ENCODE measurements around the gene CPT1C. TPM values are rescaled to one million over a fixed set of nuclear protein-coding genes. Genes with fewer than 3 reads are reported as not detected.

The CPT1C gene
- total RNA-seq, 3 donors from 2014 or later (not counting 1 experiment from before 2014, with no cell fraction given): 0.34 to 0.78 (median 0.73) TPM

DNA sequence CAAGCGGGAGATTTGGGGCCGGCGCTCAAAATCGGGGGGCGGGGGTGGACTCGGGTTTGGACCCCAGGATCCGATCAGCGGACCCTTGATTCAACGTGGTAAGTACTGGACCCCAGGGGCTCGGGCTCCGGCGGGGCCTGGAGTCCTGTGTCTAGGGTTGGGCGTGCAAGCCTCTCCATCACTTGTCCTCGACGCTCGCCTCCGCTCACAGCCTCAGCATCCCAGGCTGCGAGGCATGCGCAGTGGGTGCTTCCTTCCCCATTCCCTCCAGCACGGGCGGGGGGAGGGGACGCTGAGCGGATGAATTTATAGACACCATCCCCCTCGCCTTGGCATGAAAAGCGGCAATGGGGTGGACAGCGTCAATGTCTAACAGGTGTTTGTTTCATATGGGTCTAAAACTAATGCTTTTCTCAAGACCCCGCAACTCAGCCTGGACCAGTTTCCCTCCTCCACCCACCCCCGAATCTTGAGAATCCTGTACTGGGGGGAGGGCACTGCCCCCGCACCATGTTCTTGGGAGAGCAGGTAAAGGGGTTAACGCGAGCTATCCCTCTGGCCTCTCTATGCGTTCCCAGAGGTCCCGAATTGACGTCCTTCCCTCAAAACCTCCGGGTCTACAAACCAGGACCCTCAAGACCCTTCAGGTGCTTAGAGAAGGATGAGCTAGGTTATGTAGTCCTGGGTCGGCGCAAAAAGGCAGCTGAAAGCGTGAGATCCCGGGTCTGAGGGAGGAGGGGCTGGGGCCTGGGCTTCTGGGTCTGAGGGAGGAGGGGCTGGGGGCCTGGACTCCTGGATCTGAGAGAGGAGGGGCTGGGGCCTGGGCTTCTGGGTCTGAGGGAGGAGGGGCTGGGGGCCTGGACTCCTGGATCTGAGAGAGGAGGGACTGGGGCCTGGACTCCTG is 579 bp downstream of the CPT1C start:
- H3K9me3 ChIP-seq (ENCODE audit: control insufficient read depth, insufficient read depth, low read length): no peaks in the 10 kb centered on the region
- Mint-ChIP-seq H3K36me3 (no peaks in the 10 kb centered on the region), H3K9me3 (no peaks in the 10 kb centered on the region), H3K4me3 (peak overlapping the region; percentile 95), H3K27ac (peak overlapping the region; percentile 51 to 79), H3K4me1 (peaks cover 15 to 33% of the 10 kb centered on the region in 2 donors), H3K27me3 (ENCODE audit: low read depth in 2 of 2) (peaks cover 17 to 27% of the 10 kb centered on the region in 2 donors)
- H3K36me3 ChIP-seq (ENCODE audit: control insufficient read depth, insufficient read depth, low read length): peaks cover 3% of the 10 kb centered on the region
- ATAC-seq: peak in 2 of 3 donors; percentile 29 to 46
- intact Hi-C loops (cut with micrococcal nuclease): no loop called here
- WGBS (ENCODE audit: insufficient coverage): 22% methylated on average over 37 of the region's 39 CpGs
- peaks cover 26% of the 10 kb centered on the region for H3K27me3 ChIP-seq (ENCODE audit: control insufficient read depth, insufficient read depth, low read length)
- peak overlapping the region; percentile 27 for H3K4me3 ChIP-seq (ENCODE audit: low read length)
- H3K27ac ChIP-seq (ENCODE audit: low read length): no peak overlapping the region
- TF ChIP-seq CTCF (IDR thresholded peaks at IDR 0.05): no peak
- DNase-seq: peak in 1 of 2 donors; percentile 61
- H3K4me1 ChIP-seq (ENCODE audit: control insufficient read depth, insufficient read depth, low read length): peaks cover 27% of the 10 kb centered on the region

DNA sequence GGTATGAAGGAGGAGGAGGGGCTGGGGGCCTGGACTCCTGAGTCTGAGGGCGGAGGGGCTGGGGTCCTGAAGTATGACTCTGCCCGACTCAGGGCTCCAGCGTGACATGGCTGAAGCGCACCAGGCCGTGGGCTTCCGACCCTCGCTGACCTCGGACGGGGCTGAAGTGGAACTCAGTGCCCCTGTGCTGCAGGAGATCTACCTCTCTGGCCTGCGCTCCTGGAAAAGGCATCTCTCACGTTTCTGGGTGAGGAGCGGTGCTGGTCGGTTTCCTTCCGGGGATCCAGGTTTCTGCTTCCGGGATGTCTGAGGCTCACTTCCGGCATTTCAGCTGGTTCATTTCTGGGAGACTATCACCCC is 1.2 kb downstream of the CPT1C start:
- peaks cover 27% of the 10 kb centered on the region for H3K4me1 ChIP-seq (ENCODE audit: control insufficient read depth, insufficient read depth, low read length)
- WGBS (ENCODE audit: insufficient coverage): 92% methylated on average over 16 of the region's 16 CpGs
- no peak overlapping the region for H3K27ac ChIP-seq (ENCODE audit: low read length)
- no peaks in the 10 kb centered on the region for H3K36me3 Mint-ChIP-seq
- H3K36me3 ChIP-seq (ENCODE audit: control insufficient read depth, insufficient read depth, low read length): peaks cover 3% of the 10 kb centered on the region
- H3K9me3 Mint-ChIP-seq: no peaks in the 10 kb centered on the region
- intact Hi-C loops (cut with micrococcal nuclease): no loop called here
- no peak for TF ChIP-seq CTCF (IDR thresholded peaks at IDR 0.05)
- peaks cover 17 to 27% of the 10 kb centered on the region in 2 donors for H3K27me3 Mint-ChIP-seq (ENCODE audit: low read depth in 2 of 2)
- peaks cover 15 to 30% of the 10 kb centered on the region in 2 donors for H3K4me1 Mint-ChIP-seq
- no peak overlapping the region for H3K4me3 Mint-ChIP-seq
- H3K4me3 ChIP-seq (ENCODE audit: low read length): no peak overlapping the region
- no peaks in the 10 kb centered on the region for H3K9me3 ChIP-seq (ENCODE audit: control insufficient read depth, insufficient read depth, low read length)
- no peak overlapping the region for H3K27ac Mint-ChIP-seq
- no peak for DNase-seq
- peaks cover 26% of the 10 kb centered on the region for H3K27me3 ChIP-seq (ENCODE audit: control insufficient read depth, insufficient read depth, low read length)
- no peak for ATAC-seq

DNA sequence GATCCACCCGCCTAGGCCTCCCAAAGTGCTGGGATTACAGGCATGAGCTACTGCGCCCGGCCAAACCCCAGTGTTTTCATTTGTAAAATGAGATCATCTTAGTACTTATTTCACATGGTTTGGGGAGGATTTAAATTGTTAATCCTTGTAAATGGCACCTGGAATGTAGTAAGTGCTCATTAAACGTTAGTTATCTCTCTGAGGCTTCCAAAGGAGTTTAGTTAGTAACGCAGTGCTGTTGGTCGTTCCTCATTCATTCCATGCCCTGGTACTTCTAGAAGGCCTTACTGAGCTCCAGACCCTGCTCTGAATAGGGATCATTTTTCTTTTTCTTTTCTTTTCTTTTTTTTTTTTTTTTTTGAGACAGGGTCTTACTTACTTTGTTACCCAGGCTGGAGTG is 5.2 kb downstream of the CPT1C start:
- peaks cover 0 to 4% of the 10 kb centered on the region in 2 donors for H3K4me1 Mint-ChIP-seq
- no peaks in the 10 kb centered on the region for H3K36me3 Mint-ChIP-seq
- H3K9me3 ChIP-seq (ENCODE audit: control insufficient read depth, insufficient read depth, low read length): no peaks in the 10 kb centered on the region
- no peak overlapping the region for H3K4me3 Mint-ChIP-seq
- no peak for TF ChIP-seq CTCF (IDR thresholded peaks at IDR 0.05)
- H3K36me3 ChIP-seq (ENCODE audit: control insufficient read depth, insufficient read depth, low read length): no peaks in the 10 kb centered on the region
- no peaks in the 10 kb centered on the region for H3K9me3 Mint-ChIP-seq
- peaks cover 3 to 15% of the 10 kb centered on the region in 2 donors for H3K27me3 Mint-ChIP-seq (ENCODE audit: low read depth in 2 of 2)
- H3K27me3 ChIP-seq (ENCODE audit: control insufficient read depth, insufficient read depth, low read length): peaks cover 12% of the 10 kb centered on the region
- intact Hi-C loops (cut with micrococcal nuclease): no loop called here
- no peak for DNase-seq
- 75% methylated on average over 6 of the region's 6 CpGs for WGBS (ENCODE audit: insufficient coverage)
- H3K27ac Mint-ChIP-seq: no peak overlapping the region
- peaks cover 8% of the 10 kb centered on the region for H3K4me1 ChIP-seq (ENCODE audit: control insufficient read depth, insufficient read depth, low read length)
- H3K27ac ChIP-seq (ENCODE audit: low read length): no peak overlapping the region
- no peak overlapping the region for H3K4me3 ChIP-seq (ENCODE audit: low read length)
- ATAC-seq: no peak

All from natural killer cell (primary cell).